Measurements from ENCODE around the gene FHAD1.

DNA sequence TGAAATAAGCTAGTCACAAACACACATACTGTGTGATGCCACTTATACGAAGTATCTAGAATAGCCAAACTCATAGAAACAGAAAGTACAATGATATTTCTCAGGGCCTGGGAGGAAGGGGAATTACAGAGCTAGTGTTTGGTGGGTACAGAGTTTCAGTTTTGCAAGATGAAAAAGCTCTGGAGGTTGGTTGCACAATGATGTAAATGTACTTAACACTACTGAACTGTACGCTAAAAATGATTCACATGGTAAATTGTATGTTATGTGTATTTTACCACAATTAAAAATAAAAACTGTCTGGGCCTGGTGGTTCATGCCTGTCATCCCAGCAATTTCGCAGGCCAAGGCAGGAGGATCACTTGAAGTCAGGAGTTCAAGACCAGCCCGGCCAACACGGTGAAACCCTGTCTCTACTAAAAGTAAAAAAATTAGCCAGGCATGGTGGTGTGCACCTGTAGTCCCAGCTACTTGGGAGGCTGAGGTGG, 15.3 kb upstream of the FHAD1 start:
- TF ChIP-seq, protein P1, sequence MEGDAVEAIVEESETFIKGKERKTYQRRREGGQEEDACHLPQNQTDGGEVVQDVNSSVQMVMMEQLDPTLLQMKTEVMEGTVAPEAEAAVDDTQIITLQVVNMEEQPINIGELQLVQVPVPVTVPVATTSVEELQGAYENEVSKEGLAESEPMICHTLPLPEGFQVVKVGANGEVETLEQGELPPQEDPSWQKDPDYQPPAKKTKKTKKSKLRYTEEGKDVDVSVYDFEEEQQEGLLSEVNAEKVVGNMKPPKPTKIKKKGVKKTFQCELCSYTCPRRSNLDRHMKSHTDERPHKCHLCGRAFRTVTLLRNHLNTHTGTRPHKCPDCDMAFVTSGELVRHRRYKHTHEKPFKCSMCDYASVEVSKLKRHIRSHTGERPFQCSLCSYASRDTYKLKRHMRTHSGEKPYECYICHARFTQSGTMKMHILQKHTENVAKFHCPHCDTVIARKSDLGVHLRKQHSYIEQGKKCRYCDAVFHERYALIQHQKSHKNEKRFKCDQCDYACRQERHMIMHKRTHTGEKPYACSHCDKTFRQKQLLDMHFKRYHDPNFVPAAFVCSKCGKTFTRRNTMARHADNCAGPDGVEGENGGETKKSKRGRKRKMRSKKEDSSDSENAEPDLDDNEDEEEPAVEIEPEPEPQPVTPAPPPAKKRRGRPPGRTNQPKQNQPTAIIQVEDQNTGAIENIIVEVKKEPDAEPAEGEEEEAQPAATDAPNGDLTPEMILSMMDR (IDR thresholded peaks at IDR 0.05; ENCODE audit: low read depth, low read length): no peak
- TF ChIP-seq EZH2phosphoT487 (IDR thresholded peaks at IDR 0.05; ENCODE audit: low read depth): no peak
